ENCODE data around the gene FAM135A.
"Not testable (repeated sequence)": the region's sequence is repeated elsewhere in the genome, so short reads cannot be mapped to it uniquely, and the experiment has no call there.

The FAM135A gene

GRCh38 chr6:70495790-70496189 lies 82.5 kb downstream of the FAM135A start:
- H3K27me3 ChIP-seq (ENCODE audit: control insufficient read depth, insufficient read depth, low read length); H3K27ac ChIP-seq (ENCODE audit: low read depth, low read length); H3K36me3 ChIP-seq (ENCODE audit: control insufficient read depth, insufficient read depth, low read length); H3K4me3 ChIP-seq (ENCODE audit: low read length); H3K4me1 ChIP-seq (ENCODE audit: control insufficient read depth, insufficient read depth, low read length); H3K9ac ChIP-seq (ENCODE audit: low read length): not testable (repeated sequence)

GRCh38 chr6:70502484-70502883 lies 89.2 kb downstream of the FAM135A start:
- Histone ChIP-seq H3K27me3 (ENCODE audit: control insufficient read depth, insufficient read depth, low read length) (no peaks in the 10 kb centered on the region), H3K36me3 (ENCODE audit: control insufficient read depth, insufficient read depth, low read length) (peaks cover 3% of the 10 kb centered on the region), H3K27ac (ENCODE audit: low read depth, low read length) (no peak overlapping the region), H3K4me3 (ENCODE audit: low read length) (no peak overlapping the region), H3K4me1 (ENCODE audit: control insufficient read depth, insufficient read depth, low read length) (no peaks in the 10 kb centered on the region), H3K9ac (ENCODE audit: low read length) (no peak overlapping the region)

- Histone ChIP-seq H3K27me3 (ENCODE audit: control insufficient read depth, insufficient read depth, low read length) (no peaks in the 10 kb centered on the region), H3K9ac (ENCODE audit: low read length) (no peak overlapping the region), H3K27ac (ENCODE audit: low read depth, low read length) (no peak overlapping the region), H3K4me3 (ENCODE audit: low read length) (no peak overlapping the region), H3K36me3 (ENCODE audit: control insufficient read depth, insufficient read depth, low read length) (peaks cover 3% of the 10 kb centered on the region), H3K4me1 (ENCODE audit: control insufficient read depth, insufficient read depth, low read length) (no peaks in the 10 kb centered on the region)
Measured at GRCh38 chr6:70503813-70504465, 90.6 kb downstream of the FAM135A start.

GRCh38 chr6:70506321-70506720 lies 93.0 kb downstream of the FAM135A start:
- Histone ChIP-seq H3K4me1 (ENCODE audit: control insufficient read depth, insufficient read depth, low read length) (no peaks in the 10 kb centered on the region), H3K36me3 (ENCODE audit: control insufficient read depth, insufficient read depth, low read length) (peaks cover 3% of the 10 kb centered on the region), H3K9ac (ENCODE audit: low read length) (no peak overlapping the region), H3K4me3 (ENCODE audit: low read length) (no peak overlapping the region), H3K27me3 (ENCODE audit: control insufficient read depth, insufficient read depth, low read length) (no peaks in the 10 kb centered on the region), H3K27ac (ENCODE audit: low read depth, low read length) (no peak overlapping the region)

- H3K36me3 ChIP-seq (ENCODE audit: control insufficient read depth, insufficient read depth, low read length), result peaks cover 3% of the 10 kb centered on the region
- H3K4me1 ChIP-seq (ENCODE audit: control insufficient read depth, insufficient read depth, low read length), result no peaks in the 10 kb centered on the region
- no peaks in the 10 kb centered on the region for H3K27me3 ChIP-seq (ENCODE audit: control insufficient read depth, insufficient read depth, low read length)
- H3K27ac ChIP-seq (ENCODE audit: low read depth, low read length), result no peak overlapping the region
- no peak overlapping the region for H3K9ac ChIP-seq (ENCODE audit: low read length)
- H3K4me3 ChIP-seq (ENCODE audit: low read length), result no peak overlapping the region
Measured at GRCh38 chr6:70507161-70507560, 93.9 kb downstream of the FAM135A start.

- peaks cover 2% of the 10 kb centered on the region for H3K36me3 ChIP-seq (ENCODE audit: control insufficient read depth, insufficient read depth, low read length)
- H3K27ac ChIP-seq (ENCODE audit: low read depth, low read length), result no peak overlapping the region
- H3K4me1 ChIP-seq (ENCODE audit: control insufficient read depth, insufficient read depth, low read length), result no peaks in the 10 kb centered on the region
- H3K27me3 ChIP-seq (ENCODE audit: control insufficient read depth, insufficient read depth, low read length), result no peaks in the 10 kb centered on the region
- H3K4me3 ChIP-seq (ENCODE audit: low read length), result no peak overlapping the region
- no peak overlapping the region for H3K9ac ChIP-seq (ENCODE audit: low read length)
Measured at GRCh38 chr6:70508953-70509352, 95.6 kb downstream of the FAM135A start.

- no peak overlapping the region for H3K4me3 ChIP-seq (ENCODE audit: low read length)
- H3K27me3 ChIP-seq (ENCODE audit: control insufficient read depth, insufficient read depth, low read length), result no peaks in the 10 kb centered on the region
- no peaks in the 10 kb centered on the region for H3K36me3 ChIP-seq (ENCODE audit: control insufficient read depth, insufficient read depth, low read length)
- H3K4me1 ChIP-seq (ENCODE audit: control insufficient read depth, insufficient read depth, low read length), result no peaks in the 10 kb centered on the region
- H3K9ac ChIP-seq (ENCODE audit: low read length), result no peak overlapping the region
- H3K27ac ChIP-seq (ENCODE audit: low read depth, low read length), result no peak overlapping the region
Measured at GRCh38 chr6:70510600-70510999, 97.3 kb downstream of the FAM135A start.

GRCh38 chr6:70518723-70519122 lies 105.4 kb downstream of the FAM135A start:
- Histone ChIP-seq H3K36me3 (ENCODE audit: control insufficient read depth, insufficient read depth, low read length) (no peaks in the 10 kb centered on the region), H3K4me1 (ENCODE audit: control insufficient read depth, insufficient read depth, low read length) (no peaks in the 10 kb centered on the region), H3K4me3 (ENCODE audit: low read length) (no peak overlapping the region), H3K27ac (ENCODE audit: low read depth, low read length) (no peak overlapping the region), H3K27me3 (ENCODE audit: control insufficient read depth, insufficient read depth, low read length) (no peaks in the 10 kb centered on the region), H3K9ac (ENCODE audit: low read length) (no peak overlapping the region)

- Histone ChIP-seq H3K36me3 (ENCODE audit: control insufficient read depth, insufficient read depth, low read length) (no peaks in the 10 kb centered on the region), H3K9ac (ENCODE audit: low read length) (no peak overlapping the region), H3K27ac (ENCODE audit: low read depth, low read length) (no peak overlapping the region), H3K27me3 (ENCODE audit: control insufficient read depth, insufficient read depth, low read length) (no peaks in the 10 kb centered on the region), H3K4me3 (ENCODE audit: low read length) (no peak overlapping the region), H3K4me1 (ENCODE audit: control insufficient read depth, insufficient read depth, low read length) (no peaks in the 10 kb centered on the region)
Measured at GRCh38 chr6:70520575-70520974, 107.3 kb downstream of the FAM135A start.

GRCh38 chr6:70524721-70525286 lies 111.5 kb downstream of the FAM135A start:
- Histone ChIP-seq H3K27me3 (ENCODE audit: control insufficient read depth, insufficient read depth, low read length) (no peaks in the 10 kb centered on the region), H3K4me3 (ENCODE audit: low read length) (no peak overlapping the region), H3K9ac (ENCODE audit: low read length) (no peak overlapping the region), H3K27ac (ENCODE audit: low read depth, low read length) (no peak overlapping the region), H3K36me3 (ENCODE audit: control insufficient read depth, insufficient read depth, low read length) (no peaks in the 10 kb centered on the region), H3K4me1 (ENCODE audit: control insufficient read depth, insufficient read depth, low read length) (no peaks in the 10 kb centered on the region)

- Histone ChIP-seq H3K36me3 (ENCODE audit: control insufficient read depth, insufficient read depth, low read length) (no peaks in the 10 kb centered on the region), H3K4me1 (ENCODE audit: control insufficient read depth, insufficient read depth, low read length) (no peaks in the 10 kb centered on the region), H3K4me3 (ENCODE audit: low read length) (no peak overlapping the region), H3K27me3 (ENCODE audit: control insufficient read depth, insufficient read depth, low read length) (no peaks in the 10 kb centered on the region), H3K9ac (ENCODE audit: low read length) (no peak overlapping the region), H3K27ac (ENCODE audit: low read depth, low read length) (no peak overlapping the region)
Measured at GRCh38 chr6:70527071-70527737, 113.9 kb downstream of the FAM135A start.

GRCh38 chr6:70530023-70530422 lies 116.7 kb downstream of the FAM135A start:
- H3K4me1 ChIP-seq (ENCODE audit: control insufficient read depth, insufficient read depth, low read length), result no peaks in the 10 kb centered on the region
- no peak overlapping the region for H3K9ac ChIP-seq (ENCODE audit: low read length)
- H3K4me3 ChIP-seq (ENCODE audit: low read length), result no peak overlapping the region
- no peak overlapping the region for H3K27ac ChIP-seq (ENCODE audit: low read depth, low read length)
- no peaks in the 10 kb centered on the region for H3K27me3 ChIP-seq (ENCODE audit: control insufficient read depth, insufficient read depth, low read length)
- no peaks in the 10 kb centered on the region for H3K36me3 ChIP-seq (ENCODE audit: control insufficient read depth, insufficient read depth, low read length)

- Histone ChIP-seq H3K4me1 (ENCODE audit: control insufficient read depth, insufficient read depth, low read length) (no peaks in the 10 kb centered on the region), H3K27ac (ENCODE audit: low read depth, low read length) (no peak overlapping the region), H3K36me3 (ENCODE audit: control insufficient read depth, insufficient read depth, low read length) (no peaks in the 10 kb centered on the region), H3K9ac (ENCODE audit: low read length) (no peak overlapping the region), H3K4me3 (ENCODE audit: low read length) (no peak overlapping the region), H3K27me3 (ENCODE audit: control insufficient read depth, insufficient read depth, low read length) (no peaks in the 10 kb centered on the region)
Measured at GRCh38 chr6:70531133-70531532, 117.8 kb downstream of the FAM135A start.

Measured in rectal smooth muscle tissue (tissue), 1 donor.